Smooth muscle cell (in vitro differentiated cells): ENCODE measurements around the gene KCTD6. TPM values are rescaled to one million over a fixed set of nuclear protein-coding genes. Genes with fewer than 3 reads are reported as not detected.

Source experiments
- DNase-seq: peaks from one replicate; lab custom pipeline; 2025; ENCODE audit not compliant: unreplicated experiment; lab: John Stamatoyannopoulos, UW
- H2AFZ ChIP-seq: fragments of 200-600 bp; sonication (generic); 2 replicates; pipeline ENCODE4 v1.6.0; 2016; ENCODE audit warnings: antibody characterized with exemption, low read depth, mild to moderate bottlenecking
- H3F3A ChIP-seq: fragments of 200-600 bp; sonication (generic); 2 replicates; pipeline ENCODE4 v1.6.0; 2017; ENCODE audit warnings: antibody characterized with exemption, low read depth
- H3K27ac ChIP-seq: fragments of 200-600 bp; sonication (generic); 2 replicates; pipeline ENCODE4 v1.5.1; 2016; ENCODE audit warnings: low read depth, mild to moderate bottlenecking
- H3K27me3 ChIP-seq: fragments of 200-600 bp; sonication (generic); 2 replicates; pipeline ENCODE4 v1.6.1; 2016; ENCODE audit warnings: low read depth, mild to moderate bottlenecking
- H3K36me3 ChIP-seq: fragments of 200-600 bp; sonication (generic); 2 replicates; pipeline ENCODE4 v1.5.1; 2016; ENCODE audit warnings: low read depth
- H3K4me1 ChIP-seq: fragments of 200-600 bp; sonication (generic); 2 replicates; pipeline ENCODE4 v1.5.1; 2016; ENCODE audit warnings: low read depth
- H3K4me2 ChIP-seq: fragments of 200-600 bp; sonication (generic); 2 replicates; pipeline ENCODE4 v1.6.0; 2016; ENCODE audit warnings: mild to moderate bottlenecking
- H3K4me3 ChIP-seq: fragments of 200-600 bp; sonication (generic); 2 replicates; pipeline ENCODE4 v1.5.1; 2016; ENCODE audit warnings: mild to moderate bottlenecking
- H3K79me2 ChIP-seq: fragments of 200-600 bp; sonication (generic); 2 replicates; pipeline ENCODE4 v1.6.0; 2016; ENCODE audit warnings: low read depth, mild to moderate bottlenecking
- H3K9ac ChIP-seq: fragments of 200-600 bp; sonication (generic); 2 replicates; pipeline ENCODE4 v1.6.0; 2016; ENCODE audit warnings: low read depth
- H3K9me3 ChIP-seq: fragments of 200-600 bp; sonication (generic); replicated peaks from 2 replicates; pipeline ENCODE4 v1.5.1; 2016; ENCODE audit warnings: low read depth
- H4K20me1 ChIP-seq: fragments of 200-600 bp; sonication (generic); 2 replicates; pipeline ENCODE4 v1.6.0; 2016; ENCODE audit warnings: low read depth
- CTCF ChIP-seq: fragments of 200-600 bp; sonication (generic); IDR thresholded peaks from 2 replicates; pipeline ENCODE4 v1.5.1; 2017; ENCODE audit warnings: borderline replicate concordance, mild to moderate bottlenecking, antibody characterized with exemption; ENCODE audit not compliant: insufficient read depth, poor library complexity, severe bottlenecking
- WGBS: methylation state at CpG from one replicate; pipeline ENCODE4 v1.1.7; 2016; ENCODE audit warnings: low lambda C conversion rate; 5-methylcytosine and 5-hydroxymethylcytosine counted together
- polyA plus RNA-seq: library from polyadenylated mRNA; unstranded; fragments of >200 nt; fragmentation: Nextera tagmentation; extraction: Ambion mirVana; gene quantifications from 2 replicates; pipeline ENCODE4 v1.2.1, GENCODE V29; 2016
- total RNA-seq: library from RNA; depleted of rRNA; stranded (reverse); fragments of >200 nt; gene quantifications from 2 replicates; pipeline ENCODE4 v1.2.3, GENCODE V29; 2014

The KCTD6 gene
- total and polyA plus RNA-seq, 2 experiments from 2014 or later: 20.9 to 21.4 TPM

DNA sequence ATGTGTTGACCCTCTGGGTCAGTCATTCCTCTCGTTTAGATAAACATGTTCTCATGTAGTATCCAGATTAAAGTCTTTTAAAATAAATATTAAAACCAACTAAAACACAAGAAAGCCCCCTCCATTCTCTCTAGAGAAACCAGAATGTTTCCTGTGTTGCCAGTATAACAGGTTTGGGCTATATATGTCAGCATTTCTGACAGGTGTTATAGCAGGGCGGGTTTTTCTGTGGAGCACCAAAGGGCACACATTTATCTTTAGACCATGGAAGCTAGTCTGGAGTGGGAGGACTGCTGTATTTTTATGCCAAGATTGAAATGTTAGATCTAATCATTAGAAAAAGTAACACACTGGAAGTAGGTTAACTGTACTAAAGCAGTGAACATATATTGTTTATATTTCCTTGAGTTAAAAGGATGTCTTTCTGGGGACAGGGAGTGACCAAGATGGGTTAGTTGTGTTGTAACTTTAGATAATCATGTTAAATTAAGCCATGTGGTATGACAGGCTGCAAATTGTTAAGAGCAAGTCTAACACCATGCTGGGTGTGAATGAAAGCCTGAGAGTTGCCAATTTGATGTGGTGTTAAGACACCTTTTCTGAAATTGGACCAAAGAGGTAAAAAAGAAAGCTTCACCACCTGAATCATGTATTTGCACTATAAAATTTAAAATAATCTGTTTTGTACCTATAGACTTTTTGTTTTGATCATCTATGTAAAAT is 15.6 kb downstream of the KCTD6 start:
- Histone ChIP-seq H3K27ac (no peak overlapping the region), H3K36me3 (no peaks in the 10 kb centered on the region), H2AFZ (no peak overlapping the region), H3K4me3 (no peak overlapping the region), H3K4me1 (no peaks in the 10 kb centered on the region), H4K20me1 (peaks cover 14% of the 10 kb centered on the region), H3K27me3 (no peaks in the 10 kb centered on the region), H3K9ac (no peak overlapping the region), H3K79me2 (peaks cover 30% of the 10 kb centered on the region), H3K9me3 (no peaks in the 10 kb centered on the region), H3K4me2 (no peak overlapping the region), H3F3A (no peaks in the 10 kb centered on the region)
- DNase-seq: no peak
- TF ChIP-seq CTCF: no peak
- WGBS: 91% methylated on average over 2 of the region's 2 CpGs

DNA sequence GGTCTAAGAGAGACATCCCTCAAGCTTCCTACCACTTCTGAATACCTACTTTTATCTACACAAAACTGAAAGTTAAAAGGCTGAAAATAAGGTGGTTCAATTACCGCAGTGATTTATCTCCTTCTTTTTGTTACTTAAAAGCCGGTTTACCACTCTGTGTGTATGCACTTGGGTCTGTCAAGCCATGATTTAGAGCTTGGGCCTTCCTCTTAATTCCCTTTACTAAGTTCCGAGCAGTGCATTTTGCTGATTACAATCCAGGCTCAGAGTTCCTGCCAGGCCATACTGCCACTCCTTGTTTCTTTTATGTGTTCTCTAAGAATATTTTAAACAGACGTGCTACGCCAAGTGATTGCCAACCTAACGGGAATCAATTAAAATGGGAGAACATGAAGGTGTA is 16.5 kb downstream of the KCTD6 start:
- Histone ChIP-seq H3F3A (no peaks in the 10 kb centered on the region), H3K4me1 (no peaks in the 10 kb centered on the region), H3K4me3 (no peak overlapping the region), H3K4me2 (no peak overlapping the region), H3K36me3 (no peaks in the 10 kb centered on the region), H4K20me1 (peaks cover 8% of the 10 kb centered on the region), H3K27ac (no peak overlapping the region), H3K27me3 (no peaks in the 10 kb centered on the region), H3K9me3 (no peaks in the 10 kb centered on the region), H3K79me2 (peaks cover 21% of the 10 kb centered on the region), H3K9ac (no peak overlapping the region), H2AFZ (no peak overlapping the region)
- DNase-seq: no peak
- TF ChIP-seq CTCF: no peak
- 59% methylated on average over 6 of the region's 6 CpGs for WGBS

DNA sequence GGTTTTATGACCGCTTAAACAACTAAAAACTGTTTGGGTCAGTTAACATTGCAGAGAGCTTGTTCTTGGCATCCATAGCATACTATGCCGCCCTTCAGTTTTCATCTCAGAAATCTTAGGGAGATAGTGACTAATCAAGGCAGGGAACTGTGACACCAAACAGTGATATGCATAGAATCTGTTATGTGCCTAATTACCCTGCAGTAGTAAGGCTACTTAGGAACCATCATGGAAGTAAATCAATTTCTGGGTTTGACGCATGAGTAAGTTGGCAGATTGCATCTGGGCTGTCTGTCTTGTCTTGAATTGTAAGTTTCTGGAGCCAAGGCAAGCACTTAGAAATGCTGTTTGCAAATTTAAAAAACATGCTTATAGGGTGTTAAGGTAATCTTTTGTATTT is 22.5 kb downstream of the KCTD6 start:
- WGBS: 88% methylated on average over 3 of the region's 3 CpGs
- DNase-seq: no peak
- Histone ChIP-seq H3K79me2 (no peaks in the 10 kb centered on the region), H3K9me3 (no peaks in the 10 kb centered on the region), H3F3A (no peaks in the 10 kb centered on the region), H4K20me1 (no peaks in the 10 kb centered on the region), H3K4me1 (peaks cover 4% of the 10 kb centered on the region), H3K9ac (no peak overlapping the region), H3K4me2 (no peak overlapping the region), H3K27ac (no peak overlapping the region), H2AFZ (no peak overlapping the region), H3K36me3 (no peaks in the 10 kb centered on the region), H3K4me3 (no peak overlapping the region), H3K27me3 (no peaks in the 10 kb centered on the region)
- no peak for TF ChIP-seq CTCF

DNA sequence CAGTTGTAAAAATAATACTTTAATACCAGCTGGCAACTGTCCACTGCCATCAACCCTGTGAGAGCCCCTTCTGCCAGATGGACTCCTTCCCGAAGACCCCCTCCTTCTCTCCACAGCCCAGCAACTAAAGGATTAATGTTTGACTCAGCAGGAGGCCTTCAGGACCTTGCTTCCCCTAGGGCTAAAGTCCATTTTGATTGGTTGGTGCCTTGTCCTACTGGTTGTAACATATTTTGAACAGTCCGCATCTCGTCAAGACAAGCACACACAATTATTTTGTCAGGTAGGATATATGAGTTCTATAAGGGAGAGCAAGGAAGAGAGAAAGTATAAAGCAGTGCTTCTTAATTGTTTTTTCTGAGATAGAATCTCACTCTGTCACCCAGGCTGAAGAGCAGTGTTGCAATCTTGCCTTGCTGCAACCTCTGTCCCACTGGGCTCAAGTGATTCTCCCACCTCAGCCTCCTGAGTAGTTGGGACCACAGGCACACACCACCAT is 26.4 kb downstream of the KCTD6 start:
- Histone ChIP-seq H3K4me1 (peaks cover 31% of the 10 kb centered on the region), H3F3A (no peaks in the 10 kb centered on the region), H3K36me3 (no peaks in the 10 kb centered on the region), H3K27ac (no peak overlapping the region), H3K9me3 (no peaks in the 10 kb centered on the region), H3K9ac (no peak overlapping the region), H4K20me1 (no peaks in the 10 kb centered on the region), H3K27me3 (no peaks in the 10 kb centered on the region), H3K79me2 (no peaks in the 10 kb centered on the region), H2AFZ (no peak overlapping the region), H3K4me3 (no peak overlapping the region), H3K4me2 (peak overlapping the region; percentile 9)
- no peak for DNase-seq
- TF ChIP-seq CTCF: no peak
- 26% methylated on average over 3 of the region's 3 CpGs for WGBS
